H9 (cell line): ENCODE results near the gene STBD1. TPM values are rescaled to one million over a fixed set of nuclear protein-coding genes. Genes with fewer than 3 reads are reported as not detected.

Source experiments
- DNase-seq: peaks from one replicate; pipeline ENCODE4 v3.0.0-alpha.2; 2017
- H2AFZ ChIP-seq: one replicate; pipeline ENCODE4 v1.6.1; 2013; ENCODE audit warnings: mild to moderate bottlenecking, low read length, control low read depth, moderate library complexity
- H2AK5ac ChIP-seq: 2 replicates; pipeline ENCODE4 v1.6.1; 2013; ENCODE audit warnings: low read length, control low read depth, mixed read lengths; ENCODE audit not compliant: insufficient read length
- H2BK120ac ChIP-seq: one replicate; pipeline ENCODE4 v1.6.1; 2013; ENCODE audit warnings: low read depth, mild to moderate bottlenecking, low read length, control low read depth, inconsistent platforms; ENCODE audit not compliant: poor library complexity, severe bottlenecking
- H2BK12ac ChIP-seq: 2 replicates; pipeline ENCODE4 v1.6.1; 2013; ENCODE audit warnings: low read length, control low read depth, mixed read lengths, low read depth; ENCODE audit not compliant: insufficient read length
- H2BK15ac ChIP-seq: 2 replicates; pipeline ENCODE4 v1.6.1; 2013; ENCODE audit warnings: low read depth, low read length, control low read depth
- H2BK20ac ChIP-seq: one replicate; pipeline ENCODE4 v1.6.1; 2013; ENCODE audit warnings: low read depth, mild to moderate bottlenecking, low read length, control low read depth, inconsistent platforms; ENCODE audit not compliant: poor library complexity, severe bottlenecking
- H2BK5ac ChIP-seq: 2 replicates; pipeline ENCODE4 v1.6.1; 2013; ENCODE audit warnings: low read length, control low read depth, mixed read lengths; ENCODE audit not compliant: insufficient read length
- H3K14ac ChIP-seq: 2 replicates; pipeline ENCODE4 v1.6.1; 2013; ENCODE audit warnings: low read length, control low read depth; ENCODE audit not compliant: insufficient read depth
- H3K18ac ChIP-seq: 2 replicates; pipeline ENCODE4 v1.6.1; 2013; ENCODE audit warnings: low read depth, mild to moderate bottlenecking, mixed read lengths, low read length, control low read depth; ENCODE audit not compliant: insufficient read length
- H3K23ac ChIP-seq: 2 replicates; pipeline ENCODE4 v1.6.1; 2013; ENCODE audit warnings: low read length, control low read depth, mixed read lengths, low read depth; ENCODE audit not compliant: insufficient read length
- H3K23me2 ChIP-seq: 2 replicates; pipeline ENCODE4 v1.6.1; 2013; ENCODE audit warnings: low read depth, mild to moderate bottlenecking, mixed read lengths, low read length, control low read depth; ENCODE audit not compliant: insufficient read length, poor library complexity, severe bottlenecking
- H3K27ac ChIP-seq: 2 replicates; pipeline ENCODE4 v1.5.1; 2013; ENCODE audit warnings: low read length, control low read depth, mixed read lengths, low read depth; ENCODE audit not compliant: insufficient read length
- H3K27me3 ChIP-seq: 2 replicates; pipeline ENCODE4 v1.6.1; 2013; ENCODE audit warnings: low read length, control low read depth, inconsistent platforms; ENCODE audit not compliant: insufficient read depth
- H3K4ac ChIP-seq: 2 replicates; pipeline ENCODE4 v1.6.1; 2013; ENCODE audit warnings: low read depth, mild to moderate bottlenecking, control low read depth, inconsistent platforms, low read length, moderate library complexity
- H3K4me1 ChIP-seq: 2 replicates; pipeline ENCODE4 v1.6.1; 2013; ENCODE audit warnings: low read length, control low read depth, inconsistent platforms; ENCODE audit not compliant: insufficient read depth
- H3K4me2 ChIP-seq: 2 replicates; pipeline ENCODE4 v1.6.1; 2013; ENCODE audit warnings: low read length, control low read depth, mixed read lengths; ENCODE audit not compliant: insufficient read length, insufficient read depth
- H3K56ac ChIP-seq: 2 replicates; pipeline ENCODE4 v1.6.1; 2013; ENCODE audit warnings: low read depth, mild to moderate bottlenecking, mixed read lengths, low read length, control low read depth; ENCODE audit not compliant: insufficient read length
- H3K79me1 ChIP-seq: 2 replicates; pipeline ENCODE4 v1.6.1; 2013; ENCODE audit warnings: low read depth, mild to moderate bottlenecking, moderate library complexity, low read length, control low read depth, inconsistent platforms; ENCODE audit not compliant: insufficient read depth, poor library complexity, severe bottlenecking
- H3K79me2 ChIP-seq: 2 replicates; pipeline ENCODE4 v1.6.1; 2013; ENCODE audit warnings: low read length, control low read depth, inconsistent platforms; ENCODE audit not compliant: insufficient read depth
- H3K9ac ChIP-seq: 2 replicates; pipeline ENCODE4 v1.6.1; 2013; ENCODE audit warnings: low read length, control low read depth, mixed read lengths; ENCODE audit not compliant: insufficient read length; ENCODE audit errors: extremely low read depth
- H3K9me3 ChIP-seq: one replicate; pipeline ENCODE4 v1.6.1; 2013; ENCODE audit warnings: low read depth, low read length, inconsistent platforms; ENCODE audit not compliant: control insufficient read depth
- H3T11ph ChIP-seq: one replicate; pipeline ENCODE4 v1.6.1; 2013; ENCODE audit warnings: mild to moderate bottlenecking, low read length, control low read depth, inconsistent platforms
- H4K20me1 ChIP-seq: one replicate; pipeline ENCODE4 v1.6.1; 2013; ENCODE audit not compliant: control insufficient read depth, insufficient read length, insufficient read depth
- H4K5ac ChIP-seq: 2 replicates; pipeline ENCODE4 v1.6.1; 2013; ENCODE audit warnings: low read depth, mild to moderate bottlenecking, mixed read lengths, low read length, control low read depth; ENCODE audit not compliant: insufficient read length
- H4K8ac ChIP-seq: replicated peaks from 2 replicates; pipeline ENCODE4 v1.6.1; 2013; ENCODE audit warnings: low read length, control low read depth, mixed read lengths, low read depth; ENCODE audit not compliant: insufficient read length
- H4K91ac ChIP-seq: 2 replicates; pipeline ENCODE4 v1.6.1; 2013; ENCODE audit warnings: low read depth, mild to moderate bottlenecking, moderate library complexity, mixed read lengths, low read length, control low read depth; ENCODE audit not compliant: insufficient read length
- H3K27ac Mint-ChIP-seq, 3 experiments: 2 replicates in 2 of 3; 3 replicates in 1 of 3; pipeline ENCODE4 v1.8.0; 2020 to 2021; ENCODE audit warnings: mixed read lengths in 3 of 3, mild to moderate bottlenecking in 1 of 3, moderate library complexity in 1 of 3
- H3K27me3 Mint-ChIP-seq: 2 replicates; pipeline ENCODE4 v1.8.0; 2021; ENCODE audit warnings: low read depth, mild to moderate bottlenecking, moderate library complexity, mixed read lengths
- H3K36me3 Mint-ChIP-seq, 3 experiments: 2 replicates in 2 of 3; 3 replicates in 1 of 3; pipeline ENCODE4 v1.8.0; 2020 to 2021; ENCODE audit warnings: low read depth in 3 of 3, mixed read lengths in 3 of 3; ENCODE audit not compliant: insufficient read depth in 1 of 3
- H3K4me1 Mint-ChIP-seq, 2 experiments: 2 replicates each; pipeline ENCODE4 v1.8.0; 2020; ENCODE audit warnings: mixed read lengths in 2 of 2
- H3K4me3 Mint-ChIP-seq, 2 experiments: 2 replicates in 1 of 2; 3 replicates in 1 of 2; pipeline ENCODE4 v1.8.0; 2020 to 2021; ENCODE audit warnings: mild to moderate bottlenecking in 2 of 2, mixed read lengths in 2 of 2, moderate library complexity in 1 of 2
- H3K9me3 Mint-ChIP-seq, 2 experiments: 2 replicates in 1 of 2; 3 replicates in 1 of 2; pipeline ENCODE4 v1.8.0; 2020; ENCODE audit warnings: mild to moderate bottlenecking in 2 of 2, mixed read lengths in 2 of 2, moderate library complexity in 1 of 2
- WGBS: extraction: QIAGEN DNeasy Blood & Tissue Kit; methylation state at CpG from one replicate; pipeline ENCODE4 v1.1.7; 2013; ENCODE audit warnings: missing lambda C conversion rate, low lambda C conversion rate, mixed read lengths; ENCODE audit not compliant: insufficient read length; ENCODE audit errors: extremely low coverage; 5-methylcytosine and 5-hydroxymethylcytosine counted together
- total RNA-seq: library from RNA; stranded (reverse); gene quantifications from 2 replicates; pipeline ENCODE4 v1.2.1, GENCODE V29; 2021
- TF ChIP-seq, protein P1 (sequence below): fragments of 200-600 bp; sonication (generic); conservative IDR thresholded peaks from 3 replicates; pipeline ENCODE4 v1.8.0; 2021; ENCODE audit warnings: antibody characterized with exemption, mild to moderate bottlenecking

The STBD1 gene
- total RNA-seq, 1 experiment from 2014 or later = 1.1 TPM

DNA sequence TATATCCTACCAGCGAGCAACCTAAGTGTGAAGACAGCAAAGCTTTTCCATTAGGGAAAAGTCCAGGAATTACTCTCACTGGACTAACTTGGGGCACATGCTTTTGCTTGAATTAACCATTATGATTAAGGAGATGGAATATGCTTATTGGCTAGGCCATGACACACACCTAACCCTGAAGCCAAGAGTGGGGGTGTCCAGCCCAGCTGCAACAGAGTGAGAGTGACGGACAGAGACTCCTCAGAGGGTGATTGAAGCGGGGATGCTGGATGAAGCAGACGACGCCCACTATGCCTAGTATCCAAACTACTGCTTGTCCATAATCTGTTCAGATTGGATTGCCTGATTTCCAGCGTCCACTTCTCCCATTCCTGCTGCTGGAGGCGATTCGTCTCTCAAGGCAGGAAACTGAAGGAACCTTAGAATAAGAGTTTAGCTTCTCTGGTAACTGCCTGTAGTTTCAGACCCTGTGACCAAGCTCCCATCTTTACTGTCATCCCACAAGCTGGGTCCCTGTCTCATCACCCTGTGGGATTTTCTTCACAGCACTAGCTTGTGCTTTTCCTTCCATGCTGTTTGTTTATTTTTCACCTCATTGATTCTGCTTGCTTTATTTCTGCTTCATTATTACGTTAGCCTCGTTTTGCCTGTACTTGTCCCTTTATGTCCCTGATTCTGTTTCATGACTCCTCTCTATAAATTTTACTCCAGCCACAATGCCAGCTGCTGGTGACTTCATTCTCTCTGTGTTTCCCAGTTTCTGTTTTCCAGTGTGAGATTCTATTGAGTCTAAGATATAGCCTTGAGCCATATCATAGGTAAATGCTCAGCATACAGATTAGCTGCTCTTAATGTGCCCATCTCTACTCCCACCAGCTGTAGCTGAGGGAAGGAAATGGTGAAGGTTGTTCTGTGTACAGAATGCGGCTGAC is 36.0 kb upstream of the STBD1 start:
- H3K27me3 ChIP-seq = no peaks in the 10 kb centered on the region
- H3K18ac ChIP-seq = no peak overlapping the region
- Mint-ChIP-seq H3K4me1 (no peaks in the 10 kb centered on the region), H3K4me3 (no peak overlapping the region), H3K9me3 (no peaks in the 10 kb centered on the region; a peak in 1 of 5 replicates), H3K36me3 (no peaks in the 10 kb centered on the region), H3K27me3 (no peaks in the 10 kb centered on the region), H3K27ac (no peak overlapping the region)
- no peak overlapping the region for H4K91ac ChIP-seq
- TF ChIP-seq, protein P1, sequence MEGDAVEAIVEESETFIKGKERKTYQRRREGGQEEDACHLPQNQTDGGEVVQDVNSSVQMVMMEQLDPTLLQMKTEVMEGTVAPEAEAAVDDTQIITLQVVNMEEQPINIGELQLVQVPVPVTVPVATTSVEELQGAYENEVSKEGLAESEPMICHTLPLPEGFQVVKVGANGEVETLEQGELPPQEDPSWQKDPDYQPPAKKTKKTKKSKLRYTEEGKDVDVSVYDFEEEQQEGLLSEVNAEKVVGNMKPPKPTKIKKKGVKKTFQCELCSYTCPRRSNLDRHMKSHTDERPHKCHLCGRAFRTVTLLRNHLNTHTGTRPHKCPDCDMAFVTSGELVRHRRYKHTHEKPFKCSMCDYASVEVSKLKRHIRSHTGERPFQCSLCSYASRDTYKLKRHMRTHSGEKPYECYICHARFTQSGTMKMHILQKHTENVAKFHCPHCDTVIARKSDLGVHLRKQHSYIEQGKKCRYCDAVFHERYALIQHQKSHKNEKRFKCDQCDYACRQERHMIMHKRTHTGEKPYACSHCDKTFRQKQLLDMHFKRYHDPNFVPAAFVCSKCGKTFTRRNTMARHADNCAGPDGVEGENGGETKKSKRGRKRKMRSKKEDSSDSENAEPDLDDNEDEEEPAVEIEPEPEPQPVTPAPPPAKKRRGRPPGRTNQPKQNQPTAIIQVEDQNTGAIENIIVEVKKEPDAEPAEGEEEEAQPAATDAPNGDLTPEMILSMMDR = no peak
- H3K23me2 ChIP-seq = no peaks in the 10 kb centered on the region
- H3K23ac ChIP-seq = no peak overlapping the region
- no peak overlapping the region for H2AFZ ChIP-seq
- H3K79me1 ChIP-seq = no peaks in the 10 kb centered on the region
- no peak overlapping the region for H2BK12ac ChIP-seq
- H3T11ph ChIP-seq = no peak overlapping the region
- H3K9ac ChIP-seq = no peak overlapping the region
- no peak overlapping the region for H3K4me2 ChIP-seq
- no peak overlapping the region for H2AK5ac ChIP-seq
- H3K27ac ChIP-seq = no peak overlapping the region
- H3K14ac ChIP-seq = no peak overlapping the region
- H3K56ac ChIP-seq = no peak overlapping the region
- no peak overlapping the region for H2BK120ac ChIP-seq
- H4K20me1 ChIP-seq = no peaks in the 10 kb centered on the region
- H3K9me3 ChIP-seq = no peaks in the 10 kb centered on the region
- no peak for DNase-seq
- no peak overlapping the region for H3K4ac ChIP-seq
- no peaks in the 10 kb centered on the region for H3K79me2 ChIP-seq
- no peaks in the 10 kb centered on the region for H3K4me1 ChIP-seq
- no peak overlapping the region for H2BK5ac ChIP-seq
- no CpG with 5 or more reads among the region's 11 CpGs for WGBS
- no peak overlapping the region for H4K5ac ChIP-seq
- H2BK15ac ChIP-seq = no peak overlapping the region
- H2BK20ac ChIP-seq = no peak overlapping the region
- H4K8ac ChIP-seq = no peak overlapping the region
